SIG-M5 treated with dmso at 0.1 percent for 504 hours (cell line): ENCODE results near the gene NUDT14.

Experiments
- DNase-seq: peaks from one replicate; lab custom pipeline; 2025; ENCODE audit not compliant: unreplicated experiment; lab: John Stamatoyannopoulos, UW

Gene NUDT14

DNA sequence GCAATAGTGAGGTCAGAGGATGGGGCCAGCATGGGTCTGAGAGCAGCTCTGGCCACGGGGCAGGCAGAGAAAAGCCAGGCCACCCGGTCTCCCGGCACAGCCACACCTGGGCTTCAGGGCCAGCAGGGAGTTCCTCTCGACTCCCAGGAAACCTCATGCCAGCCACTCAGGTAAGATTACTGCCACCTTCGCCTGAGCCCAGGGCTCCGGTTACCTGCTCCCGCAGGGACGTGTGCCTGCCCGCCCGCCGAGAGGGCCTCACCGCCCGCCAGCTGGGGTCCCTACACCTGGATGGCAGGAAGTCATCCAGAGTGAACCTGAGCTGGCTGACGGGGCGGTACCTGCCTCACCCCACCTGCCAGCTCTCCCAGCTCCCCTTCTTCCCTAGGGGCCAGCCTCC is 19.8 kb downstream of the NUDT14 start:
- no peak for DNase-seq

DNA sequence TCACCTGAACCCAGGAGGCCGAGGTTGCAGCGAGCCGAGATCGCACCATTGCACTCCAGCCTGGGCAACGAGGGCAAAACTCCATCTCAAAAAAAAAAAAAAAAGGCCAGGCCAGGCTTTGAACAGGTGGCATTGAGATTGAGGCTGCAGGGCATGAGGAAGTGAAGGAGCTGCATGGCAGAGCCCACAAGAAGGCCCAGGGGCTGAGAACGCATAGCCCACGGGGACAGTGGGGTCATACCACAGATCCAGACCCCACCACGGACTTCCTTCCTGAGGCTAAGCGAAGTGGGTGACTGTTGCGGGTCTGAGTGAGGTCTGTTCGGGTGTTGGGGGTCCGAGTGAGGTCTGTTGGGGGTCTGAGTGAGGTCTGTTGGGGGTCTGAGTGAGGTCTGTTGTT is 20.3 kb downstream of the NUDT14 start:
- no peak for DNase-seq

DNA sequence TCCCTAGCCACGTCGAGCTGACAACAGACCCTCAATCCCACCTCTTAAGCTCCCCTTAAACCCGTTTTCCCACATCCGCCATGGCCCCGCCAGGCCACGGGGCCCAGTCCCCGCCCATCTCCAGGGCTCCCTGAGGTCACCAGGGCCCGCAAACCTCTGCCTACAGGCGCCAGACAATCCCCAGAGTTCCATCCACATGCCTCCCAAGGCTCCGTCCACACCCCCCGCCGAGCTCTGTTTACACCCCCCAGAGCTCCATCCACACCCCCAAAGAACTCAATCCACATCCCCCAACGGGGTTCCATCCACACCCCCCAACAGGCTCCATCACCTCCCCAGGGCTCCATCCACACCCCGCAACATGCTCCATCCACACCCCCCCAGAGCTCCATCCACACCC is 21.8 kb downstream of the NUDT14 start:
- DNase-seq: no peak

- no peak for DNase-seq
Measured at GRCh38 chr14:105158794-105159193, 22.3 kb downstream of the NUDT14 start.

GRCh38 chr14:105157872-105158271 is 23.2 kb downstream of the NUDT14 start:
- DNase-seq: no peak

DNA sequence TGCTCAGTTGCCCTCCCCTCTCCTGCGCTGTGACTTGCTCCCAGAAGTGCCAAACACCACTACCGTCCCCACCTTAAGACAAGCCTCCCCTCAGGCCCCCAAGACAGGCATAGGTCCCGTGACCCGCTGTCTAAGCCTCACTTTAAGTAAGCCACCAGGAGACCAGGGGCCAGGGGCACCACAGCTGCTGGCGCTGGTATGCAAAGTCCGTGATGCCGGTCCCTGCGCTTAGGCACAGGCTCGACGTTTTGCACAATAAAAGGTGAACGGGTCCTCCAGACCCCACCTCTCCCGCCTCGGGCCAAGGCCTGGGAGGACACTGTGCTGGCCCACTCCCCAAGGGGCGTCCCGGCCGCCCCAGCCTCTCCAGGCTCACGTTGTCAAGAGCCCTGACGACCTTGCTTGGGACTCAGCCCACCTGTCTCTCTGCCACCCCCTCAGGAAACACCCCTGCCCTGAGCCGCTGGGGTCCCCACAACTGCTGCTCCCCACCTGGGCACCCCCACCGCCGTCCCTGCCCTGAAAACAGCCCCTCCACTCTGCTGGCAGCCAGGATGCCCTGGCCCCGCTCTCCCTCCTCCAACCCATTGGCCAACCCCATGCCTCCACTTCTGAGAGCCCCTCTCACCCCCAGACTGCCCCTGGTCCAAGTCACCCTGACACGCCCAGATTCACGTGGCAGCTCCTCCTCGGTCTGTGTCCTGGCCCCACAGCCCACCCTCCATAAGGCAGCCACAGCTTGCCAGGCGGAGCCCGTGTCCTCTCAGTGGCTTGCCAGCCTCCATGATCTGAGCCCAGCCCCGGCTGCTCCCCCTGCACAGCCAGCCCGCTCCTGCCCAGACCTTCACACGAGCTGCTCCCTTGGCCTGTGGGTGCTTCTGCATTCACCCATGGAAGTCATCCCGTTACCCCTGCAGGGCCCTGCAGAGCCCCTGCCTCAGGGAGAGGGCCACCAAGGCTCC is 24.4 kb downstream of the NUDT14 start:
- DNase-seq: no peak

GRCh38 chr14:105155681-105156413 is 25.3 kb downstream of the NUDT14 start:
- DNase-seq: no peak

DNA sequence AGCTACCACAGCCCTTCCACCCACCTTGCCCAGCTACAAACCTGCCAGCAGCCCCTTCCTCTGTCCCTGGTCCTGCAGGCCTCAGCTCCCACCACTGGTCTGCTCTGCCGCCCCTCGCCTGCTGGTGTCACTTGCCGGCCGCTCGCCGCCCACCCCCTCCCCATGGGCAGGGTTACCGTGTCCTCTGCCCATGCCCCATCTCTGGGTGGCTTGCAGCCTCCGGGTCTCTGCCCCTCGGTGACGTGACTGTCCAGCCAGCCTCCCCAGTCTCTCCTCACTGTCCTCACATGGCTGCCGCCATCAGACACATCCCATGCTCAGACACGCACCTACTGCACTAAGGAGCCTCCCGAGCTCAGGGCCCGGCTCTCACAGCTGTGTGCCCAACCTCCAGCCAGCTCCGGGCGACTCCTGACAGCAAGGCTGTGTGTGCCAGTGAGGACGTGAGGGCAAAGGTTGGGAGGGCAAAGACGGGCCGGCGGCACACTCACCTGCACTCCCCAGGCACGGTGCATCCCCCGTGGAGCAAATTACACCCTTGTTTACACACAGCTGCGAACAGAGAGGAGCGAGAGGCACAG is 26.0 kb downstream of the NUDT14 start:
- DNase-seq: no peak

DNA sequence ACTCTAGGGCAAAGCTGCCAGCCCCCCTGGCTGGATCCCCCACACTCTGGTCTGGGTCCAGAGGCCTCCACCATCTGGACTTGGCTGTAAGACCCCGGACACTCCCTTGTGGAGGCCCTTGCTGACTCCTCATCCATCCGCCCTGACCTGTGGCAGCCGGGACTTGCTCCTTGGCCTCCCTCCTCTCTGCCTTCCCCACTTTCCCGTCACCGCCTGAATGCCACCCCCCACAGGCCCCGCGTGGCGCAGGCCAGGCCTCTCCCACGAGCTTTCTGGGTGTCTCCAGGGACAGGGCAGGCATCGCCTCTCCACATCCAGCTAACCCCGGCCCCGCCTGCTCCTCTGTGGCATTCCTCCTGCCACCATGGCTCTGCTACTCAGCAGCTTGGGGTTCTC is 26.6 kb downstream of the NUDT14 start:
- no peak for DNase-seq

DNA sequence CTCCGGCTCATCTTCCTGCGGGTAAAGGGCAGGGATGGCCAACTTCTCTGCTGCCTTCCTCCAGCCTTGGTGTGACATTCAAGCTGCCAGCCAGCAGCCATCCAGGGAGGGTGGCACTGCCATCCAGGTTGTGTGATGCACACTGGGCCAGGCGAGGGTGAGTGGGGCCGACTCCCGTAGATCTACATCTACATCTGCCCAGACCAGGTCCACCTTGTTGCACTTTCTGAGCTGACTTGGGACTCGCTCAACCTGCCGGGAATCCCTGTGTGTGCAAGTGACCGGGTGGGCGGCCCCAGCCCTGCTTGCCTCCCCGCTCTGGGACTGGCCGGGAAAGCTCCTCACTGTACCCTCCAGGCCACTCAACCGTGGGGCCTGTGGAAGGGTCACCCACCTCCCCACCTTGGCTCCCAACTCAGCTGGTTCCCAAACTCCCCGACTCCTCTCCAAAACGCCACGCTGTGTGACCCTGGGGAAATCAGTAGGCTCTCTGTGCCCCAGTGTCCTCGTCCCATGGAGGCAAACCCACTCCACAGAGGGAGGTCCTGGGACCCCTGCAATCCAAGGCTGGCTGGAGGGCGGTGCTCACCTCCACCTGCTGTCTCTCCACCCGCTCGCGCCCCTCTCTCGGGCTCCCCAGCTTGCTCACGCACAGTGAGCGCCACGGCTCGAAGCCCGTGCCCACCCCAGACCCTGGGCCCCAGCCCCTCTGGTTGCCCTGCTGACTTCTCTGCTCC is 27.2 kb downstream of the NUDT14 start:
- no peak for DNase-seq

- DNase-seq: no peak
Measured at GRCh38 chr14:105153331-105153731, 27.8 kb downstream of the NUDT14 start.

DNA sequence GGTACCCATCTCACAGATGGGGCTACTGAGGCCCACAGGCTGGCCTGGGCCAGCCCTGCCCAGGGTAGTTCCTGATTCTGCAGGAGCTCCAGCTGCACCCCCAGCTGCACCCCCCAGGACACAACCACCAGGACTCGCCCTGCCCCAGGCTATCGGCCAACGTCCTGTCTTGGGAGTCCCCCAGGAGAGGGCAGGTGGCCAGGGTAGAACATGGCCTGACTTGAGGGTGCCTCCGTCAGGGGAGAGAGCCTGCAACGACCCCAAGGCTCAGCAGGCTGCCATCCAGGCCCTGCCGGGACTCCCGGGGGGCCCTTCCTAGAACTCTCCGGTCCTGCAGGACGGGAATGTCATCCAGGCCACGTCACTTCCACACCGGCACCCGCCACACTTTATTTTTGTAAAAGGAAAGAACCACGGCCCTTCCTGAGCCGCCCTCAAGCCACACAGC is 28.3 kb downstream of the NUDT14 start:
- no peak for DNase-seq

DNA sequence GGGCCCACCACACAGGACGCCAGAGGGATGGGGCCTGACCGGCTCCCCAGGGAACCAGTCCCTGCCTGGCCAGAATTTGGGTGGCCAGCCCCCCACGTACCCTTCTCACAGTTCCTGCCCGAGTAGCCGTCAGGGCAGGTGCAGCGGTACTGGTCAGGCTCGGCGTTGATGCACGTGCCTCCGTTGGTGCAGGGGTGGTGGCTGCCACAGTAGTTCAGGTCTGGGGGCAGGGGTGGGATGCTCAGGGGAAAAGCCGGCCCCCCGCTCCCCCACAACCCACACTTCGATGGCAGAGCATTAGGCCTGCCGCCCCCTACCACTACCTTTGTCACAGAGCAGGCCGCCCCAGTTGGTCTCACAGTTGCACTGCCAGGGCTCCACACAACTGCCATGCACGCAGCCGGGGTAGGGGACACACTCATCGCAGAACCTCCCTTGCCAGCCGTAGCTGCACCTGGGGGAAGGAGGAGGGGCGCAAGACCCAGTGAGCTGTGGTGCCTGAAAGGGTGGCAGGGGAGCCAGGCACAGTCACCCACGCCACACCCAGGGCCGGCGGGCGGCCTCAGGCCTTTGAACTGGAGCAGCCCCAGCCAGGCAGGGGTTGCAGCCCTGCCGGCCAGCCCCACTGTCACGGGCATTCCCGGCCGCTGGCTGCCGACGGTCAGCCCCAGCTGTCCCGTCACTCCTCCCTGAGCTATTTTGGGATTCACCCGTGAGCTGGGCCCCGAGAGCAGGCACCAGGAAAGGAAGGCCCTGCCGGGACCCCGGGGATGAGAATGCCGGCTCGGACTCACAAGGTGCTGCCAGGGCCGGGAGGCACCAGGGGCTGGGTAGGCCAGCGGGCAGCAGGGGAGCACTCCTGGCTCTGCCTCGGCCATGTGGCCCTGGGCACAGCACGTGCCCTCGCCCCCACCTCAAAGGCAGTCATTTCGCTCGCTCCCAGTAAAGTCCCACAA is 29.0 kb downstream of the NUDT14 start:
- no peak for DNase-seq

DNA sequence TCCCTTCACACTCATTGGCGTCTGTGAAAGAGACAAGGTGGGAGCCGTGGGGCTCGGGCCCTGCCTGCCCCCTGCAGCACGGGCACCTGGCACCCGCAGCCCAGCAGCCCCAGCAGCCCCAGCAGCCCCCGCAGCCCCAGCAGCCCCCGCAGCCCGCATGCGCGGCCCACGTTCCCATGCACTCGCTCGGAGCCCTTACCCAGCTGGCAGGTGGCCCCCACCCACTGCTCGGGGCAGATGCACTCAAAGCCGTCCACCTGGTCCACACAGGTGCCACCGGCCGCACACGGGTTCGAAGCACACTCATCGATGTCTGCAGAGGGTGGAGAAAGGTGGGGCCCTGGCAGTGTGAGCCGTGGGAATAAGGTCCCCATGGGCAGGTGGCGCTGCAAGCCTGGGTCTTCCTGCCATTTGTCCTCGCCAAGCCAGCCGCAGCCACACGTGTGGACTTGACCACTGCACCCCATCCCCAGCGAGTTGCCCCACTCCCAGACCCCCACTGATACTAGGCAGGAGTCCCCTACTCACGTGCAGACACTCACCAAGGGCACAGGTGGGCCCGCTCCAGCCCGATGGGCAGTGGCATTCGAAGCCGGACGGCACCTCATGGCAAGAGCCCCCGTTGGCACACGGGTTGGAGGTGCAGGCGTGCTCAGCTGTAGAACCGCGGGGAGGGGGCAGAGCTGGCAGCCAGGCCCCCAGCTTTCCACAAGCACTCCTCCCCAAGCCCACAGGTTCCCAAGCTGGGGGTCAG is 29.9 kb downstream of the NUDT14 start:
- DNase-seq: no peak

DNA sequence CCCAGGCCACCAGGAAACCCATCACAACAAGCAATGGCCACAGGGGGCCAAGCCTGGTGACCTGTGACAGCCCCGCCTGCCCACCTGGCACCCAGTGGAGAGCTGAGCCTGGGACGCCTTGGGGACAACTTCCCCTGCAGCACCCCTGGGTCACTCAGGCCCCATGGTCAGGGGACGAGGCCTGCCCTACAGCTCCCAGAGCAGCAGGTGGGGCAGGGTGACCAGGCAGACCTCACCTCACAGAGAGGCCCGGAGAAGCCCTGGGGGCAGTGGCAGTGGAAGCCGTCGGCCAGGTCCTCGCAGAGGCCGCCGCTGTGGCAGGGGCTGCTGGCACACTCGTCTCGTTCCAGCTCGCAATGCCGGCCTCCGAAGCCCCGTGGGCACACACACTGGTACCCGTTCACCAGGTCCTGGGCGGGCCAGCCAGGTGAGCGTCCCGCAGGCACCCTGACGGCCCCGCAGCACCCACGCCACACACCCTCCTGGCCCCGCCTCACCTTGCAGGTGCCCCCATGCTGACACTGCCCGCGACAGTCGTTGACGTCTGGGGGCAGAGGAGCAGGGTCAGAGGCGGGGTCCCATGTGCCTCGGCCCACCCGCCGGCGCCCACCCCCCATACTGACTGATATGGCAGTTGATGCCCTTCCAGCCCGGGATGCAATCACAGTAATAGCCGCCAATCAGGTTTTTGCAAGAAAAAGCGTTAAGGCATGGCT is 30.6 kb downstream of the NUDT14 start:
- no peak for DNase-seq

- no peak for DNase-seq
Measured at GRCh38 chr14:105150026-105150367, 31.1 kb downstream of the NUDT14 start.

DNA sequence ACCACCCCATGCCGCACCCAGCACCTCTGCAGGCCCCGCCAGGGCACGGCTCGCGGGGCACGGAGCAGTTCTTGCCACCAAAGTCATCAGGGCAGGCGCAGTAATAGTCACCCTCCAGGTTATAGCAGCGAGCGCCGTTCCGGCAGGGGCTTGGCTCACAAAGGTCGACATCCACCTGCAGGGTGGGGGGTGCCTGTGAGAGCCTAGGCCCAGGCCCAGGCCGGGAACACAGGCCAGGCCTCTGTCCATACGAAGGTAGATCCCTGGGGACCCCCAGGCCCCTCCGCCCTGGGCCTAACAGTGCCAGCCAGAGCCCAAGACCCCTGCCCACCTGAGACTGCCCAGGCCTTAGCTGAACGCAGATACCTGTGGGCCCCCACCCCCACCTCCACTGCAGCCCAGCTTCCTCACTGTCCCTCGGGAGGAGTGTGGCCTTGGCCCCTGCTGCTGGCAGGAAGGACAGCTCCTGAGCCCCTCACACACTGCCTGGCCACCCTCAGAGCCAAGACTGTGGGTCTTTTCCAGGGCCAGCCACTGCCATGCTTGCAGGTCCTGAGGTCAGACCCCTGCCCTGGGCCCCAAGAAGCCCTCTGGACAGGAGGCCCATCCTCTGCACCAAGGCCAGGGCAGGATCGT is 31.8 kb downstream of the NUDT14 start:
- no peak for DNase-seq

GRCh38 chr14:105148604-105149145 is 32.4 kb downstream of the NUDT14 start:
- no peak for DNase-seq
